Breast epithelium (tissue), 4 donors: ENCODE results near the gene ONECUT2. TPM values are rescaled to one million over a fixed set of nuclear protein-coding genes. Genes with fewer than 3 reads are reported as not detected.

Experiments
- DNase-seq, 2 donors: peaks; one replicate each; pipeline ENCODE4 v3.0.0-alpha.2; 2019; ENCODE audit warnings: low spot score in 2 of 2
- H3K27ac ChIP-seq, 2 donors: fragments of 200-600 bp; sonication (generic) in 1 of 2; one replicate each; pipeline ENCODE4 v1.5.1; 2016 to 2019; ENCODE audit warnings: mild to moderate bottlenecking in 1 of 2
- H3K27me3 ChIP-seq, 2 donors: fragments of 200-600 bp; sonication (generic) in 1 of 2; one replicate each; pipeline versions ENCODE4 v1.5.1 to v1.6.0; 2017 to 2019; ENCODE audit warnings: control low read depth in 1 of 2, mild to moderate bottlenecking in 1 of 2
- H3K36me3 ChIP-seq: fragments of 200-600 bp; one replicate; pipeline ENCODE4 v1.5.1; 2019
- H3K4me1 ChIP-seq, 2 donors: fragments of 200-600 bp; sonication (generic); one replicate each; pipeline ENCODE4 v1.5.1; 2016 to 2019; ENCODE audit warnings: control low read depth in 1 of 2
- H3K4me3 ChIP-seq, 3 donors: fragments of 200-600 bp; sonication (generic); 1 replicate in 2 of 3; 2 replicates in 1 of 3; pipeline ENCODE4 v1.5.1; 2016 to 2019; ENCODE audit warnings: mild to moderate bottlenecking in 3 of 3, moderate library complexity in 2 of 3
- H3K9me3 ChIP-seq, 2 donors: fragments of 200-600 bp; sonication (generic) in 1 of 2; one replicate each; pipeline ENCODE4 v1.5.1; 2016 to 2019; ENCODE audit warnings: control low read depth in 1 of 2
- CTCF ChIP-seq, 3 donors: fragments of 450-650 bp; IDR thresholded peaks; one replicate each; pipeline ENCODE4 v1.5.1; 2016 to 2017; ENCODE audit warnings: antibody characterized with exemption in 3 of 3, mild to moderate bottlenecking in 3 of 3, moderate library complexity in 3 of 3
- POLR2A ChIP-seq: fragments of 450-650 bp; IDR thresholded peaks from one replicate; pipeline ENCODE4 v1.6.1; 2016; ENCODE audit warnings: antibody characterized with exemption, mild to moderate bottlenecking, moderate library complexity
- POLR2AphosphoS5 ChIP-seq, 3 donors: sonication (generic); formaldehyde crosslinking; IDR thresholded peaks; one replicate each; pipeline ENCODE4 v1.6.1; 2017; ENCODE audit warnings: antibody characterized with exemption in 3 of 3
- intact Hi-C: fragments of 100-400 bp; cut with DNase I; formaldehyde crosslinking; loops from one replicate; pipeline ENCODE4 v1.15.1; 2023; ENCODE audit warnings: low total_unique reads
- total RNA-seq, 3 donors: library from RNA; depleted of rRNA; stranded (reverse); fragments of >200 nt; gene quantifications; one replicate each; pipeline ENCODE4 v1.1.0, GENCODE V29; 2016

ONECUT2 gene
- total RNA-seq, 3 donors from 2014 or later: under 0.01 TPM; not detected in 2

- Histone ChIP-seq H3K27ac (no peak overlapping the region), H3K27me3 (no peaks in the 10 kb centered on the region), H3K9me3 (peaks cover 0 to 13% of the 10 kb centered on the region in 2 donors), H3K4me3 (no peak overlapping the region), H3K4me1 (no peaks in the 10 kb centered on the region), H3K36me3 (no peaks in the 10 kb centered on the region)
- TF ChIP-seq CTCF (IDR thresholded peaks at IDR 0.05): no peak
- no peak for TF ChIP-seq POLR2A
- no peak for TF ChIP-seq POLR2AphosphoS5 (IDR thresholded peaks at IDR 0.05)
- no peak for DNase-seq
- intact Hi-C loops: no loop called here
Measured at GRCh38 chr18:57529151-57529550, 94.0 kb downstream of the ONECUT2 start.

GRCh38 chr18:57533006-57533867 lies 98.1 kb downstream of the ONECUT2 start:
- TF ChIP-seq POLR2A (no peak), CTCF (IDR thresholded peaks at IDR 0.05) (no peak), POLR2AphosphoS5 (IDR thresholded peaks at IDR 0.05) (no peak)
- no peak overlapping the region for H3K27ac ChIP-seq

GRCh38 chr18:57533868-57534510 lies 98.8 kb downstream of the ONECUT2 start:
- no peaks in the 10 kb centered on the region for H3K36me3 ChIP-seq
- TF ChIP-seq POLR2A: no peak
- TF ChIP-seq CTCF (IDR thresholded peaks at IDR 0.05): no peak
- TF ChIP-seq POLR2AphosphoS5 (IDR thresholded peaks at IDR 0.05): no peak

More at GRCh38 chr18:57533006-57533867, 98.1 kb downstream of the ONECUT2 start:
- no peaks in the 10 kb centered on the region for H3K27me3 ChIP-seq
- H3K4me3 ChIP-seq: no peak overlapping the region
- no peaks in the 10 kb centered on the region for H3K4me1 ChIP-seq
- no peaks in the 10 kb centered on the region for H3K36me3 ChIP-seq
- H3K9me3 ChIP-seq: no peaks in the 10 kb centered on the region
- DNase-seq: no peak
- intact Hi-C loops: no loop called here

GRCh38 chr18:57534511-57534909 lies 99.3 kb downstream of the ONECUT2 start:
- no peaks in the 10 kb centered on the region for H3K27me3 ChIP-seq
- no peaks in the 10 kb centered on the region for H3K9me3 ChIP-seq
- no peak overlapping the region for H3K27ac ChIP-seq
- no peaks in the 10 kb centered on the region for H3K4me1 ChIP-seq
- intact Hi-C loops: no loop called here
- no peaks in the 10 kb centered on the region for H3K36me3 ChIP-seq
- H3K4me3 ChIP-seq: no peak overlapping the region
- no peak for DNase-seq
- TF ChIP-seq POLR2AphosphoS5 (IDR thresholded peaks at IDR 0.05) (no peak), CTCF (IDR thresholded peaks at IDR 0.05) (no peak), POLR2A (no peak)

More at GRCh38 chr18:57533868-57534510, 98.8 kb downstream of the ONECUT2 start:
- no peak overlapping the region for H3K27ac ChIP-seq
- no peak for DNase-seq
- intact Hi-C loops: no loop called here
- no peaks in the 10 kb centered on the region for H3K9me3 ChIP-seq
- no peaks in the 10 kb centered on the region for H3K4me1 ChIP-seq
- H3K27me3 ChIP-seq: no peaks in the 10 kb centered on the region
- H3K4me3 ChIP-seq: no peak overlapping the region

- H3K27ac ChIP-seq: no peak overlapping the region
- no peak for DNase-seq
- H3K27me3 ChIP-seq: no peaks in the 10 kb centered on the region
- H3K36me3 ChIP-seq: no peaks in the 10 kb centered on the region
- no peaks in the 10 kb centered on the region for H3K9me3 ChIP-seq
- no peak overlapping the region for H3K4me3 ChIP-seq
- intact Hi-C loops: no loop called here
- TF ChIP-seq CTCF (IDR thresholded peaks at IDR 0.05) (no peak), POLR2AphosphoS5 (IDR thresholded peaks at IDR 0.05) (no peak), POLR2A (no peak)
- no peaks in the 10 kb centered on the region for H3K4me1 ChIP-seq
Measured at GRCh38 chr18:57538614-57539013, 103.4 kb downstream of the ONECUT2 start.
